GM23338 (cell line): ENCODE results near the gene ZNF366. TPM values are rescaled to one million over a fixed set of nuclear protein-coding genes. Genes with fewer than 3 reads are reported as not detected.

Experiments used
- ATAC-seq: fragments of 200-7000 bp; cut with Tn5 transposase; 3 replicates; pipeline ENCODE4 v1.9.1; 2020
- DNase-seq: peaks from one replicate; pipeline ENCODE4 v3.0.0-alpha.2; 2015; ENCODE audit warnings: low spot score
- H2AFZ ChIP-seq: fragments of 200-600 bp; sonication (generic); 2 replicates; pipeline ENCODE4 v1.8.0; 2016; ENCODE audit warnings: antibody characterized with exemption, mild to moderate bottlenecking, moderate library complexity
- H3F3A ChIP-seq: fragments of 200-600 bp; sonication (generic); replicated peaks from 2 replicates; pipeline ENCODE4 v1.8.0; 2017; ENCODE audit warnings: antibody characterized with exemption, mixed run types, low read depth
- H3K27ac ChIP-seq: fragments of 200-600 bp; sonication (generic); 2 replicates; pipeline ENCODE4 v1.6.1; 2016; ENCODE audit warnings: low read depth
- H3K27me3 ChIP-seq: fragments of 200-600 bp; sonication (generic); 2 replicates; pipeline ENCODE4 v1.8.0; 2016; ENCODE audit warnings: mild to moderate bottlenecking, mixed run types, moderate library complexity; ENCODE audit not compliant: insufficient read depth
- H3K36me3 ChIP-seq: fragments of 200-600 bp; sonication (generic); 2 replicates; pipeline ENCODE4 v1.8.0; 2016; ENCODE audit warnings: mild to moderate bottlenecking; ENCODE audit not compliant: insufficient read depth
- H3K4me1 ChIP-seq: fragments of 200-600 bp; sonication (generic); 2 replicates; pipeline ENCODE4 v1.8.0; 2016; ENCODE audit warnings: mild to moderate bottlenecking, moderate library complexity; ENCODE audit not compliant: insufficient read depth
- H3K4me2 ChIP-seq: fragments of 200-600 bp; sonication (generic); 2 replicates; pipeline ENCODE4 v1.7.1; 2017; ENCODE audit warnings: mixed run types
- H3K4me3 ChIP-seq: fragments of 200-600 bp; sonication (generic); 2 replicates; pipeline ENCODE4 v1.6.1; 2016; ENCODE audit warnings: mixed run types
- H3K79me2 ChIP-seq: fragments of 200-600 bp; sonication (generic); replicated peaks from 2 replicates; pipeline ENCODE4 v1.8.0; 2017; ENCODE audit warnings: mild to moderate bottlenecking; ENCODE audit not compliant: insufficient read depth
- H3K9me2 ChIP-seq: fragments of 200-600 bp; sonication (generic); 2 replicates; pipeline ENCODE4 v1.8.0; 2017; ENCODE audit not compliant: insufficient read depth
- H4K20me1 ChIP-seq: fragments of 200-600 bp; sonication (generic); replicated peaks from 2 replicates; pipeline ENCODE4 v1.8.0; 2017; ENCODE audit warnings: mild to moderate bottlenecking; ENCODE audit not compliant: insufficient read depth
- H3K27ac Mint-ChIP-seq: 2 replicates; pipeline ENCODE4 v1.8.0; 2020; ENCODE audit warnings: inconsistent platforms, mild to moderate bottlenecking, moderate library complexity, mixed read lengths
- H3K27me3 Mint-ChIP-seq: 3 replicates; pipeline ENCODE4 v1.8.0; 2022; ENCODE audit warnings: low read depth, mild to moderate bottlenecking, moderate library complexity, mixed read lengths, inconsistent platforms; ENCODE audit not compliant: insufficient read depth, poor library complexity
- H3K36me3 Mint-ChIP-seq: 3 replicates; pipeline ENCODE4 v1.8.0; 2021; ENCODE audit warnings: low read depth, mild to moderate bottlenecking, inconsistent platforms, moderate library complexity, mixed read lengths
- H3K4me1 Mint-ChIP-seq: 3 replicates; pipeline ENCODE4 v1.8.0; 2020; ENCODE audit warnings: mild to moderate bottlenecking, inconsistent platforms, mixed read lengths
- H3K4me3 Mint-ChIP-seq: 3 replicates; pipeline ENCODE4 v1.8.0; 2021; ENCODE audit warnings: moderate library complexity, mild to moderate bottlenecking, inconsistent platforms, mixed read lengths
- H3K9me3 Mint-ChIP-seq: 3 replicates; pipeline ENCODE4 v1.8.0; 2020; ENCODE audit warnings: moderate library complexity, mild to moderate bottlenecking, inconsistent platforms, mixed read lengths
- CREB1 ChIP-seq: fragments of 250-450 bp; sonication (Bioruptor Pico); IDR thresholded peaks from 2 replicates; pipeline ENCODE4 v1.5.0; 2020; ENCODE audit warnings: low read depth, mild to moderate bottlenecking, moderate library complexity
- CTCF ChIP-seq, 2 experiments: fragments of 200-600 bp in 1 of 2; sonication (generic) in 1 of 2; conservative IDR thresholded peaks; 2 replicates each; pipeline versions ENCODE4 v1.5.1 to v1.6.1; 2016 to 2017; ENCODE audit warnings: antibody characterized with exemption in 2 of 2, low read depth in 2 of 2, mild to moderate bottlenecking in 2 of 2, moderate library complexity in 1 of 2
- EZH2 ChIP-seq: fragments of 200-600 bp; sonication (generic); IDR thresholded peaks from one replicate; pipeline ENCODE4 v1.8.0; 2017; ENCODE audit warnings: antibody characterized with exemption, mild to moderate bottlenecking, low read depth; ENCODE audit not compliant: unreplicated experiment
- EZH2phosphoT487 ChIP-seq: fragments of 200-600 bp; sonication (generic); IDR thresholded peaks from one replicate; pipeline ENCODE4 v1.8.1; 2018; ENCODE audit warnings: antibody characterized with exemption; ENCODE audit not compliant: unreplicated experiment
- JUNB ChIP-seq: IDR thresholded peaks from one replicate; pipeline ENCODE4 v1.6.1; 2016; ENCODE audit warnings: antibody characterized with exemption; ENCODE audit not compliant: unreplicated experiment
- NANOG ChIP-seq: IDR thresholded peaks from 2 replicates; pipeline ENCODE4 v1.6.1; 2016; ENCODE audit warnings: antibody characterized with exemption, borderline replicate concordance
- POLR2AphosphoS5 ChIP-seq: IDR thresholded peaks from 2 replicates; pipeline ENCODE4 v1.6.1; 2016; ENCODE audit warnings: antibody characterized with exemption, low read depth
- REST ChIP-seq: IDR thresholded peaks from one replicate; pipeline ENCODE4 v1.6.1; 2018; ENCODE audit warnings: antibody characterized with exemption; ENCODE audit not compliant: unreplicated experiment
- STAT1 ChIP-seq: IDR thresholded peaks from one replicate; pipeline ENCODE4 v1.6.1; 2016; ENCODE audit warnings: antibody characterized with exemption; ENCODE audit not compliant: unreplicated experiment
- ZNF114 ChIP-seq: fragments of 250-450 bp; sonication (Bioruptor Pico); IDR thresholded peaks from 2 replicates; pipeline ENCODE4 v1.5.0; 2020; ENCODE audit warnings: mild to moderate bottlenecking, moderate library complexity
- ZNF331 ChIP-seq: fragments of 250-450 bp; sonication (Bioruptor Pico); IDR thresholded peaks from 2 replicates; pipeline ENCODE4 v1.5.0; 2020; ENCODE audit warnings: low read depth, mild to moderate bottlenecking, moderate library complexity
- polyA plus RNA-seq: library from polyadenylated mRNA; unstranded; fragments of >200 nt; fragmentation: Nextera tagmentation; extraction: Ambion mirVana; gene quantifications from 2 replicates; pipeline ENCODE4 v1.2.1, GENCODE V29; 2016
- total RNA-seq: library from RNA; depleted of rRNA; stranded (reverse); fragments of >200 nt; shearing (Covaris generic); gene quantifications from 2 replicates; pipeline ENCODE4 v1.2.3, GENCODE V29; 2014
- TF ChIP-seq, protein P1 (sequence below): IDR thresholded peaks from 2 replicates; pipeline ENCODE4 v1.6.1; 2016; ENCODE audit warnings: antibody characterized with exemption
- TF ChIP-seq, protein P2 (sequence below): fragments of 250-450 bp; sonication (Bioruptor Pico); IDR thresholded peaks from 2 replicates; pipeline ENCODE4 v1.5.0; 2020; ENCODE audit warnings: mild to moderate bottlenecking, moderate library complexity

The ZNF366 gene
- total and polyA plus RNA-seq, 2 experiments from 2014 or later: not detected

GRCh38 chr5:72407078-72407477 lies 100.1 kb downstream of the ZNF366 start:
- DNase-seq (no peak), ATAC-seq (no peak)
- no peaks in the 10 kb centered on the region for H3K4me1 Mint-ChIP-seq
- Histone ChIP-seq H3F3A (no peaks in the 10 kb centered on the region), H3K36me3 (no peaks in the 10 kb centered on the region), H2AFZ (no peak overlapping the region), H3K4me2 (no peak overlapping the region), H3K4me1 (no peaks in the 10 kb centered on the region), H3K79me2 (no peaks in the 10 kb centered on the region), H3K27ac (no peak overlapping the region), H3K27me3 (no peaks in the 10 kb centered on the region), H3K9me2 (no peaks in the 10 kb centered on the region; the same call in 1 of the 2 replicates), H3K4me3 (no peak overlapping the region), H4K20me1 (no peaks in the 10 kb centered on the region)
- TF ChIP-seq NANOG (no peak), REST (no peak), STAT1 (no peak), JUNB (no peak), CREB1 (no peak), POLR2AphosphoS5 (no peak), CTCF (conservative IDR thresholded peaks at IDR 0.05; ENCODE audit: low read depth in 2 of 2) (no peak), ZNF114 (CRISPR knock-in tag) (no peak), EZH2phosphoT487 (no peak), EZH2 (no peak), ZNF331 (no peak)
- TF ChIP-seq, protein P1, sequence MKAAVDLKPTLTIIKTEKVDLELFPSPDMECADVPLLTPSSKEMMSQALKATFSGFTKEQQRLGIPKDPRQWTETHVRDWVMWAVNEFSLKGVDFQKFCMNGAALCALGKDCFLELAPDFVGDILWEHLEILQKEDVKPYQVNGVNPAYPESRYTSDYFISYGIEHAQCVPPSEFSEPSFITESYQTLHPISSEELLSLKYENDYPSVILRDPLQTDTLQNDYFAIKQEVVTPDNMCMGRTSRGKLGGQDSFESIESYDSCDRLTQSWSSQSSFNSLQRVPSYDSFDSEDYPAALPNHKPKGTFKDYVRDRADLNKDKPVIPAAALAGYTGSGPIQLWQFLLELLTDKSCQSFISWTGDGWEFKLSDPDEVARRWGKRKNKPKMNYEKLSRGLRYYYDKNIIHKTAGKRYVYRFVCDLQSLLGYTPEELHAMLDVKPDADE: no peak
- TF ChIP-seq, protein P2, sequence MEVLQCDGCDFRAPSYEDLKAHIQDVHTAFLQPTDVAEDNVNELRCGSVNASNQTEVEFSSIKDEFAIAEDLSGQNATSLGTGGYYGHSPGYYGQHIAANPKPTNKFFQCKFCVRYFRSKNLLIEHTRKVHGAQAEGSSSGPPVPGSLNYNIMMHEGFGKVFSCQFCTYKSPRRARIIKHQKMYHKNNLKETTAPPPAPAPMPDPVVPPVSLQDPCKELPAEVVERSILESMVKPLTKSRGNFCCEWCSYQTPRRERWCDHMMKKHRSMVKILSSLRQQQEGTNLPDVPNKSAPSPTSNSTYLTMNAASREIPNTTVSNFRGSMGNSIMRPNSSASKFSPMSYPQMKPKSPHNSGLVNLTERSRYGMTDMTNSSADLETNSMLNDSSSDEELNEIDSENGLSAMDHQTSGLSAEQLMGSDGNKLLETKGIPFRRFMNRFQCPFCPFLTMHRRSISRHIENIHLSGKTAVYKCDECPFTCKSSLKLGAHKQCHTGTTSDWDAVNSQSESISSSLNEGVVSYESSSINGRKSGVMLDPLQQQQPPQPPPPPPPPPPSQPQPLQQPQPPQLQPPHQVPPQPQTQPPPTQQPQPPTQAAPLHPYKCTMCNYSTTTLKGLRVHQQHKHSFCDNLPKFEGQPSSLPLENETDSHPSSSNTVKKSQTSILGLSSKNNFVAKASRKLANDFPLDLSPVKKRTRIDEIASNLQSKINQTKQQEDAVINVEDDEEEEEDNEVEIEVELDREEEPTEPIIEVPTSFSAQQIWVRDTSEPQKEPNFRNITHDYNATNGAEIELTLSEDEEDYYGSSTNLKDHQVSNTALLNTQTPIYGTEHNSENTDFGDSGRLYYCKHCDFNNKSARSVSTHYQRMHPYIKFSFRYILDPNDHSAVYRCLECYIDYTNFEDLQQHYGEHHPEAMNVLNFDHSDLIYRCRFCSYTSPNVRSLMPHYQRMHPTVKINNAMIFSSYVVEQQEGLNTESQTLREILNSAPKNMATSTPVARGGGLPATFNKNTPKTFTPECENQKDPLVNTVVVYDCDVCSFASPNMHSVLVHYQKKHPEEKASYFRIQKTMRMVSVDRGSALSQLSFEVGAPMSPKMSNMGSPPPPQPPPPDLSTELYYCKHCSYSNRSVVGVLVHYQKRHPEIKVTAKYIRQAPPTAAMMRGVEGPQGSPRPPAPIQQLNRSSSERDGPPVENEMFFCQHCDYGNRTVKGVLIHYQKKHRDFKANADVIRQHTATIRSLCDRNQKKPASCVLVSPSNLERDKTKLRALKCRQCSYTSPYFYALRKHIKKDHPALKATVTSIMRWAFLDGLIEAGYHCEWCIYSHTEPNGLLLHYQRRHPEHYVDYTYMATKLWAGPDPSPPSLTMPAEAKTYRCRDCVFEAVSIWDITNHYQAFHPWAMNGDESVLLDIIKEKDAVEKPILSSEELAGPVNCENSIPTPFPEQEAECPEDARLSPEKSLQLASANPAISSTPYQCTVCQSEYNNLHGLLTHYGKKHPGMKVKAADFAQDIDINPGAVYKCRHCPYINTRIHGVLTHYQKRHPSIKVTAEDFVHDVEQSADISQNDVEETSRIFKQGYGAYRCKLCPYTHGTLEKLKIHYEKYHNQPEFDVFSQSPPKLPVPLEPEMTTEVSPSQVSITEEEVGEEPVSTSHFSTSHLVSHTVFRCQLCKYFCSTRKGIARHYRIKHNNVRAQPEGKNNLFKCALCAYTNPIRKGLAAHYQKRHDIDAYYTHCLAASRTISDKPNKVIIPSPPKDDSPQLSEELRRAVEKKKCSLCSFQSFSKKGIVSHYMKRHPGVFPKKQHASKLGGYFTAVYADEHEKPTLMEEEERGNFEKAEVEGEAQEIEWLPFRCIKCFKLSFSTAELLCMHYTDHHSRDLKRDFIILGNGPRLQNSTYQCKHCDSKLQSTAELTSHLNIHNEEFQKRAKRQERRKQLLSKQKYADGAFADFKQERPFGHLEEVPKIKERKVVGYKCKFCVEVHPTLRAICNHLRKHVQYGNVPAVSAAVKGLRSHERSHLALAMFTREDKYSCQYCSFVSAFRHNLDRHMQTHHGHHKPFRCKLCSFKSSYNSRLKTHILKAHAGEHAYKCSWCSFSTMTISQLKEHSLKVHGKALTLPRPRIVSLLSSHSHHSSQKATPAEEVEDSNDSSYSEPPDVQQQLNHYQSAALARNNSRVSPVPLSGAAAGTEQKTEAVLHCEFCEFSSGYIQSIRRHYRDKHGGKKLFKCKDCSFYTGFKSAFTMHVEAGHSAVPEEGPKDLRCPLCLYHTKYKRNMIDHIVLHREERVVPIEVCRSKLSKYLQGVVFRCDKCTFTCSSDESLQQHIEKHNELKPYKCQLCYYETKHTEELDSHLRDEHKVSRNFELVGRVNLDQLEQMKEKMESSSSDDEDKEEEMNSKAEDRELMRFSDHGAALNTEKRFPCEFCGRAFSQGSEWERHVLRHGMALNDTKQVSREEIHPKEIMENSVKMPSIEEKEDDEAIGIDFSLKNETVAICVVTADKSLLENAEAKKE (CRISPR knock-in tag): no peak
- peaks cover 6% of the 10 kb centered on the region; the same call in 2 of the 3 replicates for H3K9me3 Mint-ChIP-seq
- H3K27me3 Mint-ChIP-seq: no peaks in the 10 kb centered on the region
- no peak overlapping the region for H3K27ac Mint-ChIP-seq
- H3K4me3 Mint-ChIP-seq: no peak overlapping the region
- peaks cover 2% of the 10 kb centered on the region; the same call in 1 of the 3 replicates for H3K36me3 Mint-ChIP-seq
